Type B pancreatic cell (in vitro differentiated cells): Measurements from ENCODE around the gene KRTAP9-2. TPM values are rescaled to one million over a fixed set of nuclear protein-coding genes. Genes with fewer than 3 reads are reported as not detected.
"Not testable (repeated sequence)": the region's sequence is repeated elsewhere in the genome, so short reads cannot be mapped to it uniquely, and the experiment has no call there.

Source experiments
- DNase-seq: peaks from one replicate; pipeline ENCODE4 v3.0.0; 2021; ENCODE audit warnings: mixed read lengths; ENCODE audit not compliant: unreplicated experiment; ENCODE audit errors: extremely low spot score
- H3K27ac Mint-ChIP-seq: 2 replicates; pipeline ENCODE4 v1.8.0; 2021; ENCODE audit warnings: mild to moderate bottlenecking, mixed read lengths
- H3K27me3 Mint-ChIP-seq: 2 replicates; pipeline ENCODE4 v1.8.0; 2021; ENCODE audit warnings: mixed read lengths
- H3K36me3 Mint-ChIP-seq: 2 replicates; pipeline ENCODE4 v1.8.0; 2021; ENCODE audit warnings: mixed read lengths
- H3K4me1 Mint-ChIP-seq: one replicate; pipeline ENCODE4 v1.8.0; 2021; ENCODE audit warnings: mixed read lengths; ENCODE audit not compliant: unreplicated experiment
- H3K4me3 Mint-ChIP-seq: 2 replicates; pipeline ENCODE4 v1.8.0; 2021; ENCODE audit warnings: mild to moderate bottlenecking, mixed read lengths
- H3K9me3 Mint-ChIP-seq: 2 replicates; pipeline ENCODE4 v1.8.0; 2021; ENCODE audit warnings: mixed read lengths
- total RNA-seq: library from RNA; stranded (reverse); gene quantifications from 2 replicates; pipeline ENCODE4 v1.2.1, GENCODE V29; 2021; ENCODE audit warnings: low replicate concordance
- TF ChIP-seq, protein P1 (sequence below): fragments of 200-600 bp; sonication (generic); conservative IDR thresholded peaks from 2 replicates; pipeline ENCODE4 v1.5.0; 2021; ENCODE audit warnings: antibody characterized with exemption, mild to moderate bottlenecking

The KRTAP9-2 gene
- total RNA-seq, 1 donor from 2014 or later, result not detected

DNA sequence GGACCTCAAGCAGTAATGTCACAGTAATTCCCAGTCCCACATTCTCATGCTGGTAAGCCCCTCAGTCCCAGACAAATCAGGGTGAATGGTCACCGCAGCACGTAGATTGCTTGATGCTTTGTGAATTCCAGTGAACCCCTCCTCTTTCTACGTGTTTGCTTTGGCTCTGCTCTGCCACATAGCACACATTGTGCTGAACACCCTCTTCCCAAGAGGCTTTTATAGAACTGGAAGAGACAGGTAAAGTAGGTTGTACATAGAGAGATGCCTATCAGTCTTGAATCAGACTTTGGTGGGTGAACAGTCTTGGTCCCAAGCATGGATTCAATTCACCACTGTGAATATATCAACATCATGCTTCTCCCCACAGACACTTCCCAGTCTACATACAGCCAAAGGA is 38.2 kb downstream of the KRTAP9-2 start:
- no peak overlapping the region for H3K27ac Mint-ChIP-seq

DNA sequence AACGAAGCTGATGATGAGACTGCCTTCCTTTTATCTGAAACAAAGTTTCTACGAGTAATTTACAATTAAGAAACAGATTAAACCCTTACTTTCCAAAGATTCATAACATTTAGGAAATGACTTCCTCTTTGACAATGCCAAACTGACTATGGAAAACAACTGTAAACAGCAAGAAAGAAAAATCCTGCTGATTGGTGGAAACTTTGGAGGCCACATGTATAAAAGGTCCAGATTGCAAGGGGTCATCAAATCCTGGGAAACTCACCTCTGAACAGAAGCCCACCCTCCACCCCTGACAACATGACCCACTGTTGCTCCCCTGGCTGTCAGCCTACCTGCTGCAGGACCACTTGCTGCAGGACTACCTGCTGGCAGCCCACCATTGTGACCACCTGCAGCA is 38.6 kb downstream of the KRTAP9-2 start, which contains the start of gene KRTAP9-6:
Gene KRTAP9-6, plus strand, starts transcription at position 301 of the 400 bp plus-strand sequence. Its CDS starts 0 bp downstream, at position 301.
- Mint-ChIP-seq H3K9me3 (no peaks in the 10 kb centered on the region), H3K27me3 (peaks cover 19% of the 10 kb centered on the region), H3K4me3 (no peak within 1 kb of the TSS), H3K36me3 (no peaks in the 10 kb centered on the region), H3K27ac (no peak within 1 kb of the TSS), H3K4me1 (no peaks in the 10 kb centered on the region)
- no peak for DNase-seq
- TF ChIP-seq, protein P1, sequence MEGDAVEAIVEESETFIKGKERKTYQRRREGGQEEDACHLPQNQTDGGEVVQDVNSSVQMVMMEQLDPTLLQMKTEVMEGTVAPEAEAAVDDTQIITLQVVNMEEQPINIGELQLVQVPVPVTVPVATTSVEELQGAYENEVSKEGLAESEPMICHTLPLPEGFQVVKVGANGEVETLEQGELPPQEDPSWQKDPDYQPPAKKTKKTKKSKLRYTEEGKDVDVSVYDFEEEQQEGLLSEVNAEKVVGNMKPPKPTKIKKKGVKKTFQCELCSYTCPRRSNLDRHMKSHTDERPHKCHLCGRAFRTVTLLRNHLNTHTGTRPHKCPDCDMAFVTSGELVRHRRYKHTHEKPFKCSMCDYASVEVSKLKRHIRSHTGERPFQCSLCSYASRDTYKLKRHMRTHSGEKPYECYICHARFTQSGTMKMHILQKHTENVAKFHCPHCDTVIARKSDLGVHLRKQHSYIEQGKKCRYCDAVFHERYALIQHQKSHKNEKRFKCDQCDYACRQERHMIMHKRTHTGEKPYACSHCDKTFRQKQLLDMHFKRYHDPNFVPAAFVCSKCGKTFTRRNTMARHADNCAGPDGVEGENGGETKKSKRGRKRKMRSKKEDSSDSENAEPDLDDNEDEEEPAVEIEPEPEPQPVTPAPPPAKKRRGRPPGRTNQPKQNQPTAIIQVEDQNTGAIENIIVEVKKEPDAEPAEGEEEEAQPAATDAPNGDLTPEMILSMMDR, result no peak

More for the DNA sequence above, 38.2 kb downstream of the KRTAP9-2 start:
- no peaks in the 10 kb centered on the region for H3K4me1 Mint-ChIP-seq
- H3K27me3 Mint-ChIP-seq, result peaks cover 19% of the 10 kb centered on the region
- TF ChIP-seq, protein P1, result no peak
- no peaks in the 10 kb centered on the region for H3K36me3 Mint-ChIP-seq
- H3K9me3 Mint-ChIP-seq, result no peaks in the 10 kb centered on the region
- H3K4me3 Mint-ChIP-seq, result no peak overlapping the region
- DNase-seq, result no peak

DNA sequence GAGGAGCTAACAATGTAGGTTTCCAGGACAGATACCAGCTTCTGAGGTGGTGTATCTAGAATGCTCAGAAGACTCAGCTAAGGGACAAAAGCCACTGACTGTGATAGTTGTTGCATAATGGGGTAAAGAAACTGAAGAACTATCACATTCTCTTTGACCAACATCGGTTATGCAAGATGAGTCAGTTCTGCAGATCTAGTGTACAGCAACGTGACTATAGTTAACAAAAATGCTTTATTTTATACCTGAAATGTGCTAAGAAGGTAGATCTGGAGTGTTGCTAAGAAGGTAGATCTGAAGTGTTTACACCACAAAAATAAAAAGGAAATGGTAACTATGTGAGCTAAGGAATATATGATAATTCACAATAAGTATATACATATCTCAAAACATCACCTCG is 41.3 kb downstream of the KRTAP9-2 start:
- Mint-ChIP-seq H3K4me3 (no peak overlapping the region), H3K27me3 (peaks cover 7% of the 10 kb centered on the region), H3K9me3 (no peaks in the 10 kb centered on the region), H3K27ac (no peak overlapping the region), H3K4me1 (no peaks in the 10 kb centered on the region), H3K36me3 (no peaks in the 10 kb centered on the region)
- DNase-seq, result no peak
- TF ChIP-seq, protein P1, result no peak

DNA sequence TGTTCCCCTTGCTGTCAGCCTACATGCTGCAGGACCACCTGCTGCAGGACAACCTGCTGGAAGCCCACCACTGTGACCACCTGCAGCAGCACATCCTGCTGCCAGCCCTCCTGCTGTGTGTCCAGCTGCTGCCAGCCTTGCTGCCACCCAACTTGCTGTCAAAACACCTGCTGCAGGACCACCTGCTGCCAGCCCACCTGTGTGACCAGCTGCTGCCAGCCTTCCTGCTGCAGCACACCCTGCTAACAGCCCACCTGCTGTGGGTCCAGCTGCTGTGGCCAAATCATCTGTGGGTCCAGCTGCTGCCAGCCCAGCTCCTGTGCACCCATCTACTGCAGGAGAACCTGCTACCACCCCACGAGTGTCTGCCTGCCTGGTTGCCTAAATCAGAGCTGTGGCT is 44.9 kb downstream of the KRTAP9-2 start:
- H3K27me3 Mint-ChIP-seq, DNase-seq, H3K9me3 Mint-ChIP-seq, H3K4me3 Mint-ChIP-seq, H3K27ac Mint-ChIP-seq, H3K36me3 Mint-ChIP-seq, H3K4me1 Mint-ChIP-seq: not testable (repeated sequence)

DNA sequence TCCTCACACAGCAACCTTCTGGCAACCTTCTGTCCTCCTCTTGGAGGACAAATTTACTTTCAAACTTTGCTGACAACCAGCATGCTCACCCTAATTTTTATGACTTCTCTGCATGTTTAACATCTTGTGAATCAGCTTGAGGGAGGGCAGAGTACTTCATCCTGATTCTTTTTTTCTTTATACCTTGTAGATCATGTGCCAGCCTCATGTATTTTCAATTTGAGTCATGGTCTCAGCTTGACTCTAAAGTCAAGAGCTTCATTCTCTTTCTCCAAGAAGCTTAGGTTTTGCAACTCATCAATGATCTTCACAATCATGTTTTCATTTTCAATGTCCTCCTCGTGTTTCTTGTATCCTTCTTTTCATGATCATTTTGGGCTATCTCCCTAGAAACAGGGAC is 45.4 kb downstream of the KRTAP9-2 start:
- Mint-ChIP-seq H3K27ac (no peak overlapping the region), H3K9me3 (no peaks in the 10 kb centered on the region), H3K4me1 (no peaks in the 10 kb centered on the region), H3K4me3 (no peak overlapping the region), H3K27me3 (peaks cover 8% of the 10 kb centered on the region), H3K36me3 (no peaks in the 10 kb centered on the region)
- no peak for DNase-seq
- TF ChIP-seq, protein P1, result no peak

DNA sequence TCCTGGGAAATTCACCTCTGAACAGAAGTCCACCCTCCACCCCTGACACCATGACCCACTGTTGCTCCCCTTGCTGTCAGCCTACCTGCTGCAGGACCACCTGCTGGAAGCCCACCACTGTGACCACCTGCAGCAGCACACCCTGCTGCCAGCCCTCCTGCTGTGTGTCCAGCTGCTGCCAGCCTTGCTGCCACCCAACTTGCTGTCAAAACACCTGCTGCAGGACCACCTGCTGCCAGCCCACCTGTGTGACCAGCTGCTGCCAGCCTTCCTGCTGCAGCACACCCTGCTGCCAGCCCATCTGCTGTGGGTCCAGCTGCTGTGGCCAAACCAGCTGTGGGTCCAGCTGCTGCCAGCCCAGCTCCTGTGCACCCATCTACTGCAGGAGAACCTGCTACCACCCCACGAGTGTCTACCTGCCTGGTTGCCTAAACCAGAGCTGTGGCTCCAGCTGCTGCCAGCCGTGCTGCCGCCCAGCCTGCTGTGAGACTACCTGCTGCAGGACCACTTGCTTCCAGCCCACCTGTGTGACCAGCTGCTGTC is 49.3 kb downstream of the KRTAP9-2 start, which contains the start of gene KRTAP9-7:
Gene KRTAP9-7, plus strand, starts transcription at position 51 of the 543 bp plus-strand sequence. Its CDS starts 0 bp downstream, at position 51.
- not testable (repeated sequence) for H3K4me3 Mint-ChIP-seq, DNase-seq, H3K36me3 Mint-ChIP-seq, H3K27ac Mint-ChIP-seq, H3K9me3 Mint-ChIP-seq, H3K4me1 Mint-ChIP-seq, H3K27me3 Mint-ChIP-seq

Other genes with a start within 250 kb of the KRTAP9-2 start
- 2.3 and 5.5 TPM in 2 replicates for gene KRT40, start 242.3 kb upstream of the KRTAP9-2 start, total RNA-seq
- not detected in 2 replicates for gene KRTAP3-3, start 232.5 kb upstream of the KRTAP9-2 start, total RNA-seq
- not detected in 2 replicates for gene KRTAP3-2, start 226.7 kb upstream of the KRTAP9-2 start, total RNA-seq
- 1.7 TPM in 1 of 2 replicates, not detected in the other for gene KRTAP3-1, start 217.5 kb upstream of the KRTAP9-2 start, total RNA-seq
- not detected in 2 replicates for gene KRTAP1-5, start 199.4 kb upstream of the KRTAP9-2 start, total RNA-seq
- not detected in 2 replicates for gene KRTAP1-4, start 196.5 kb upstream of the KRTAP9-2 start, total RNA-seq
- not detected in 2 replicates for gene KRTAP1-3, start 191.8 kb upstream of the KRTAP9-2 start, total RNA-seq
- gene KRTAP1-1, start 185.2 kb upstream of the KRTAP9-2 start, total RNA-seq, result not detected in 2 replicates
- not detected in 2 replicates for gene KRTAP2-1, start 179.3 kb upstream of the KRTAP9-2 start, total RNA-seq
- gene KRTAP2-2, start 171.4 kb upstream of the KRTAP9-2 start, total RNA-seq, result not detected in 2 replicates
- 0.98 TPM in 1 of 2 replicates, not detected in the other for gene KRTAP2-3, start 166.5 kb upstream of the KRTAP9-2 start, total RNA-seq
- gene KRTAP2-4, start 160.8 kb upstream of the KRTAP9-2 start, total RNA-seq, result not detected in 2 replicates
- not detected in 2 replicates for gene KRTAP4-7, start 142.5 kb upstream of the KRTAP9-2 start, total RNA-seq
- not detected in 2 replicates for gene KRTAP4-8, start 128.5 kb upstream of the KRTAP9-2 start, total RNA-seq
- gene KRTAP4-16, start 124.4 kb upstream of the KRTAP9-2 start, total RNA-seq, result not detected in 2 replicates
- not detected in 2 replicates for gene KRTAP4-9, start 121.3 kb upstream of the KRTAP9-2 start, total RNA-seq
- gene KRTAP4-11, start 108.3 kb upstream of the KRTAP9-2 start, total RNA-seq, result not detected in 2 replicates
- gene KRTAP4-12, start 102.5 kb upstream of the KRTAP9-2 start, total RNA-seq, result not detected in 2 replicates
- gene KRTAP4-6, start 86.1 kb upstream of the KRTAP9-2 start, total RNA-seq, result not detected in 2 replicates
- not detected in 2 replicates for gene KRTAP4-5, start 76.8 kb upstream of the KRTAP9-2 start, total RNA-seq
- gene KRTAP4-4, start 65.9 kb upstream of the KRTAP9-2 start, total RNA-seq, result not detected in 2 replicates
- gene KRTAP4-3, start 58.4 kb upstream of the KRTAP9-2 start, total RNA-seq, result not detected in 2 replicates
- gene KRTAP4-2, start 48.4 kb upstream of the KRTAP9-2 start, total RNA-seq, result not detected in 2 replicates
- gene KRTAP4-1, start 41.7 kb upstream of the KRTAP9-2 start, total RNA-seq, result not detected in 2 replicates
- not detected in 2 replicates for gene KRTAP9-1, start 36.8 kb upstream of the KRTAP9-2 start, total RNA-seq
- not detected in 2 replicates for gene KRTAP9-3, start 5.8 kb downstream of the KRTAP9-2 start, total RNA-seq
- not detected in 2 replicates for gene KRTAP9-8, start 11.4 kb downstream of the KRTAP9-2 start, total RNA-seq
- not detected in 2 replicates for gene KRTAP9-4, start 23.0 kb downstream of the KRTAP9-2 start, total RNA-seq
- not detected in 2 replicates for gene KRTAP9-9, start 28.7 kb downstream of the KRTAP9-2 start, total RNA-seq
- gene KRTAP9-6, start 38.7 kb downstream of the KRTAP9-2 start, total RNA-seq, result not detected in 2 replicates
- not detected in 2 replicates for gene KRTAP9-7, start 49.0 kb downstream of the KRTAP9-2 start, total RNA-seq
- not detected in 2 replicates for gene KRTAP29-1, start 76.2 kb downstream of the KRTAP9-2 start, total RNA-seq
- not detected in 2 replicates for gene KRTAP16-1, start 82.7 kb downstream of the KRTAP9-2 start, total RNA-seq
- gene KRTAP17-1, start 89.1 kb downstream of the KRTAP9-2 start, total RNA-seq, result not detected in 2 replicates
- gene KRT33A, start 124.2 kb downstream of the KRTAP9-2 start, total RNA-seq, result 0.24 and 1.9 TPM in 2 replicates
- not detected in 2 replicates for gene KRT33B, start 143.2 kb downstream of the KRTAP9-2 start, total RNA-seq
- gene KRT34, start 155.7 kb downstream of the KRTAP9-2 start, total RNA-seq, result not detected in 2 replicates
- 0.79 TPM in 1 of 2 replicates, not detected in the other for gene KRT31, start 171.0 kb downstream of the KRTAP9-2 start, total RNA-seq
- not detected in 2 replicates for gene KRT37, start 197.9 kb downstream of the KRTAP9-2 start, total RNA-seq
- gene KRT38, start 214.3 kb downstream of the KRTAP9-2 start, total RNA-seq, result not detected in 2 replicates
- 0.17 and 0.83 TPM in 2 replicates for gene KRT32, start 240.7 kb downstream of the KRTAP9-2 start, total RNA-seq